GM13977 (cell line): ENCODE results near the gene HCN2.
A peak's percentile ranks its signal among the peaks of the same experiment; 100 is the strongest.

Experiments
- DNase-seq: peaks from one replicate; pipeline ENCODE4 v3.0.0; 2012; ENCODE audit warnings: low spot score
- in situ Hi-C: fragments of 300-500 bp; cut with MboI; formaldehyde crosslinking; loops from one replicate; pipeline ENCODE4 v1.12.0; 2022; ENCODE audit warnings: low sequenced_read_pairs, low pct_unique_long_range_greater_than_20kb, mixed read lengths, inconsistent platforms; ENCODE audit not compliant: unreplicated experiment
- TF ChIP-seq, protein P1 (sequence below): IDR thresholded peaks from 2 replicates; pipeline ENCODE4 v1.5.1; 2012; ENCODE audit warnings: mild to moderate bottlenecking, control low read depth; ENCODE audit not compliant: insufficient read depth; ENCODE audit errors: extremely low read depth, missing control alignments

HCN2 gene

DNA sequence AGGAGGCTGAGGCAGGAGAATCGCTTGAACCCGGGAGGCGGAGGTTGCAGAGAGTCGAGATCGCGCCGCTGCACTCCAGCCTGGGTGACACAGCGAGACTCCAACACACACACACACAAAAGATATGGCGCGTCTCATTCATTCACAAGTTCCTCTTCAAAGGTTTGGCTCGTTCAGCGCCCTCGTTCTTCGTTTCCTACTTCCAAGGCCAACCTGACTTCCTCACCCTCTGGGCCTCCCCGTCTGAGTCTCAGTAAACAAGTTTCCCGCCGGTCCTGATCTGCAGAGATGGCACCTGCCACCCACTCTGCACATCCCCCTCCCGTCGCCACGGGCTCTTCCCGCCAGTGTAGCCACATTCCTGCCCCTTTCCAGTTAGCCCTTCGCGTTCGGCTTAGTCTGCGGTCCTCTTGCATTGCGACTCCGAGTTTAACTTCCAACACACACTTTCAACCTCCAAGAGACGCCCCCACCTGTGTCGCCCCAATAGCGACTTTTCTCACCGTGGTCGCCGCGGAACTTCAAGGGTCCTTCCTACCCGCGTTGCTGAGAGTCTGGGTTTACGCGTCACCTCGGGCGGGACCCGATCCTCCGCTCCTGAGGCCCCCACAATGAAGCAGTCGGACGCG, 18.6 kb upstream of the HCN2 start:
- in situ Hi-C loops = no loop called here
- TF ChIP-seq, protein P1, sequence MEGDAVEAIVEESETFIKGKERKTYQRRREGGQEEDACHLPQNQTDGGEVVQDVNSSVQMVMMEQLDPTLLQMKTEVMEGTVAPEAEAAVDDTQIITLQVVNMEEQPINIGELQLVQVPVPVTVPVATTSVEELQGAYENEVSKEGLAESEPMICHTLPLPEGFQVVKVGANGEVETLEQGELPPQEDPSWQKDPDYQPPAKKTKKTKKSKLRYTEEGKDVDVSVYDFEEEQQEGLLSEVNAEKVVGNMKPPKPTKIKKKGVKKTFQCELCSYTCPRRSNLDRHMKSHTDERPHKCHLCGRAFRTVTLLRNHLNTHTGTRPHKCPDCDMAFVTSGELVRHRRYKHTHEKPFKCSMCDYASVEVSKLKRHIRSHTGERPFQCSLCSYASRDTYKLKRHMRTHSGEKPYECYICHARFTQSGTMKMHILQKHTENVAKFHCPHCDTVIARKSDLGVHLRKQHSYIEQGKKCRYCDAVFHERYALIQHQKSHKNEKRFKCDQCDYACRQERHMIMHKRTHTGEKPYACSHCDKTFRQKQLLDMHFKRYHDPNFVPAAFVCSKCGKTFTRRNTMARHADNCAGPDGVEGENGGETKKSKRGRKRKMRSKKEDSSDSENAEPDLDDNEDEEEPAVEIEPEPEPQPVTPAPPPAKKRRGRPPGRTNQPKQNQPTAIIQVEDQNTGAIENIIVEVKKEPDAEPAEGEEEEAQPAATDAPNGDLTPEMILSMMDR = no peak
- peak; percentile 71 for DNase-seq

DNA sequence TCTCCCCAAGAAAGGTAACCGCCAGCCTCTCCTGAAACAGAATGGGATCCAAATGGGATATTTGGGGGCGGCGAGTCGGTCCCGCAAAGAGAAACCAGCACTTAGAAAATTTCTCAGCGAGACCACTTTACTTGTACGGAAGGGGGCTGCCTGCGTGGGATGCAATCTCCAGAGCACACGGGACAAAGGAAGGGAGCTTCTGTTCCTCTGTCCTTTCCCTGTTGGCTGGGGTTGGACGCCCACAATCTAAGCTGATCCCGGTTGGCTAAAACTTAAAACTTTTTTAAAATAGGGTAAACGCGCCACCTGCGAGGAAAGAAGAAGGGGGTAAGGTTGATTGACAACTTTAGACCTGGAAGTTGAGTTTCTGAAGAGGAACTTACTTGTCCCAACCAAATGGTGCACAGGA, 18.1 kb upstream of the HCN2 start:
- in situ Hi-C loops = no loop called here
- no peak for DNase-seq
- TF ChIP-seq, protein P1 = no peak

DNA sequence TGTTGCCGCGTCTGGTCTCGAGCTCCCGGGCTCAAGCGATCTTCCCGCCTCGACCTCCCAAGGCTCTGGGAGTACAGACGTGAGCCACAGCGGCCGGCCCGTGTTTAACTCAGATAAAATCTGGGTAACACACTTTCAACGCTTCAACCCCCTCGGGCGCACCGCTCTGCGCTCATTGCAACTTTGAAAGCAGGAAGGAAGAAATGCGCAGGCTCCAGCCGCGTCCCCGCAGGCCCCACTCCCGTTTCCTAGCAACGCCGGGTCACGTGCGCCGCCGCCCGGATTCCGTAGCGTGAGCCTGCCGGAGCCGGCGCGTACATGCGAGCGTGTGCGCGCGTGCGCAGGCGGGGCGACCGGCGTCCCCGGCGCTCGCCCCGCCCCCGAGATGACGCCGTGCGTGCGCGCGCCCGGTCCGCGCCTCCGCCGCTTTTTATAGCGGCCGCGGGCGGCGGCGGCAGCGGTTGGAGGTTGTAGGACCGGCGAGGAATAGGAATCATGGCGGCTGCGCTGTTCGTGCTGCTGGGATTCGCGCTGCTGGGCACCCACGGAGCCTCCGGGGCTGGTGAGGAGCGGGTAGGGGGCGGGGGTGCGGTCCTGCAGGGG, 17.4 kb upstream of the HCN2 start, which contains the start of gene BSG:
Gene BSG (plus strand): TSS at position 457 of the 603 bp plus-strand sequence. CDS start 39 bp downstream, at position 496.
- in situ Hi-C loops = no loop called here
- TF ChIP-seq, protein P1 = no peak
- DNase-seq = peak; percentile 100

DNA sequence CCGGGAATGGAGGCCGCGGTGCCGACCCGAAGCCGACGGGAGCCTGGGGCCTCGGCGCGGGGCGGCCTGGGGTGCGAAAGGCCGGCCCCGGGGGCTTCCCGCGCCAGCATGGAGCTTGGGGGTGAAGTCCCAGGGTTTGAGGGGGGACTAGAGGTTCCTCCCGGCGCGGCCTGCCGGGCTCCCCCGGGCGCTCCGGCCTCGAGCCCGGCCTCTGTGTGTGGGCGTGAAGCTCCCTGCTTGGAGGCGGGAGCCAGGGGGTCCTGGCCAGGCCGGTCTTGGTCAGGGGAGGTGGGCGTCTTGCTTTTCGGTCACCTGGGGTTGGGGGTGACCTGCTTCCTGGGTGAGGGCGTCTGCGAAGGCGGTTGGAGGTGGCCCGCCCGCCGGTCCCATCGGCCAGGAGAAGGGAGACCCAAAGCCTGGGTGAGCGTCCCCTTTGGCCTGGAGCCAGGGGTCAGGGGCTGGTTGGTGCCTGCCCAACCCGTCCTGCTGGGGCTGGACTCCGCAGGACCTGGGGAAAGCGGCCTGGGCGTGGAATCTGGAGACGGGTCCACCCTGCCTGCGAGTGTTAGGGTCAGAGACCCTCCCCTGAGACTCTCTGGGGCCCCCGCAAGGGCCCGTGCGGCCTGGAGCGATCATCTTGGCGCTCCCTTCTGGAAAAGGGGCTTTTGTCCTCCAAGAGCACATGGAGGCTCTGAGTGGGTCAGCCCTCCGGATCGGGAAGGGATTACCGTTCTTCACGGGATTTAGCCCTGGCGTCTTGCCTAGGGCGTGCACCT, 16.8 kb upstream of the HCN2 start:
- TF ChIP-seq, protein P1 = no peak
- DNase-seq = peak; percentile 74
- in situ Hi-C loops = no loop called here

DNA sequence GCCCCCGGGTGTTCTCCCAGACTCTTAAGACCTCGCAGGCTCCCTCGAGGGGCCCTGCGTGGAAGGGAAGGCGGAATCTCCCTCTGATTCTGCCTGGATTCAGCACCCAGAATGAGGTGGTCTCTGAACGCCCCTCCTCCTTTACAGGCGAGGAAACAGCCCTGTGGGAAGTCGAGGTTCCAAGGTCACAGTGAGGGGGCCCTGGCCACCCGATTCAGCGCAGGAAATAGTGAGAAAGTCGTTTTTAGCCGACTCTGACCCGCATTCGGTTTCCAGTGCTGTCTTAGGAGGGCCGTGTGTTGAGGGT, 16.2 kb upstream of the HCN2 start:
- TF ChIP-seq, protein P1 = no peak
- DNase-seq = no peak

DNA sequence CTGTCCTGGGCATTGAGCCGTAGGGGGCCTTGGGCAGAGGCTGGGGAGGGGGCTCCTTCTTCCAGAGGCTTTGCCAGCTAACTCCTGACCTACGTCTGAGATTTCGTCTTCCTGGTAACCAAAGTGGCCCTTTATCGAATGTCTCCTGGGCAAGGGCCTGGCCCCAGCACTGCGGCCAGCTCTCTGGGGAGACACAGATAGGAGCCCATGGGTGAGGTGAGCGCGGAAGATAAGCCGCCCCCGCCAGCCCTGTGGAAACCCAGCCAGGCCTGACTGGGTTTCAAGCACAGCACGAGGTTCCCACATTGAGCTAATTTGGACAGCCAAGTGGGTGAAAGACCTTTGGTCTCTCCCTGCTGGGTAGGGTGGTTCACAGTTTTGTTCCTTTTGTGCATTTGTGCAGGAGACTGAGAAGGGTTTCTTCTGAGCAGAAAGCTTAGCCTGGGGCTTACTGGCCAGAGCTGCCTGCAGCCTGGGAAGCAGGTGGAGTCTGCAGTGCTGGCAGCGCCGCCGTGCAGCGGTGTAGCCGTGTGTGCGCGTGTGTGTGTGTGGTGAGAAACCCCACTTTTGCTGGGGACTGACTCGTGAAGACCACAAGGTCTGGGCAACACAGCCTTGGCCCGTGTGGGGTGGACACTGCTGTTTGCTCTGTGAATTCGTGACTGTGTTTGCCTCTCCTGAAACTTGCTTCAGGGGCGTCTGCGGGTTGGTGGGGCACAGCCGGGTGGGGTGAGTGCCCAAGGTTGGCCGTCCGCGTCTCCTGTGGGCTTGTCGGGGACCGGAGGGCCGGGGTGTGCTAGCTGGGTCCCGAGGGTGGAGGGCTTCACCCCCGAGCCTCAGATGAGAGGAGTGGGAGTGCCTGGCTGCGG, 14.8 kb upstream of the HCN2 start:
- in situ Hi-C loops = loop anchor here (25.0 kb wide), 1 partner anchor 162 kb away; no protein-coding TSS in a partner anchor
- peak; percentile 60 for DNase-seq
- TF ChIP-seq, protein P1 = no peak

More for the DNA sequence above, 16.2 kb upstream of the HCN2 start:
- in situ Hi-C loops = no loop called here
